Hindlimb muscle (tissue), 1 donor: ENCODE data around the gene SDR42E1. TPM values are rescaled to one million over a fixed set of nuclear protein-coding genes. Genes with fewer than 3 reads are reported as not detected.

Experiments used
- DNase-seq: peaks from one replicate; pipeline ENCODE4 v3.0.0-alpha.2; 2013
- polyA plus RNA-seq: library from polyadenylated mRNA; unstranded; fragments of 120-200 nt; gene quantifications from one replicate; pipeline ENCODE4 v1.2.1, GENCODE V29; 2013; ENCODE audit not compliant: insufficient read length

SDR42E1 gene
- 0.66 TPM for polyA plus RNA-seq

DNA sequence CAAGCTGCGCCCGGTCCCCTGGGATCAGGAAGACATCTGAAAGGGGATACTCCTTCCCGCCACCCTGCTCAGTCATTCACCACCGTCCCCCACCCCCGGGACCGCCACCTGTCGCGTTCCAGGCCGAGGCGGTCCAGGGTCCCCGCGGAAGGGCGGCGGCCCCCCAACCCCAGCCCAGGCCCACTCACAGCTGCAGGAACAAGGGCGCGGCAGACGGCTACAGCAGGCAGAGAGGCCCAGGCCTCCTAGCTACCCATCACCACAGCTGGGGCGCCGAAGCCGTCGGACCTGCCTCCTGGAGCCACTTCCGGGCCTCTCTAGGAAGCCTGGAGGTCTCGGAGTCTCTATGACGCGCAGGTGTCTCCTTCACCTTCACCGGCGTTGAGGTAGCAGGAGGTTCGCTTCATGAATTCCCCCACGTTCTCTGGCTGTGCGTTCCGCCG is at the start of gene SDR42E1:
SDR42E1 (minus strand) TSS at position 272 of the 443 bp plus-strand sequence. CDS start 10,612 bp downstream, outside the sequence.
- no peak for DNase-seq

DNA sequence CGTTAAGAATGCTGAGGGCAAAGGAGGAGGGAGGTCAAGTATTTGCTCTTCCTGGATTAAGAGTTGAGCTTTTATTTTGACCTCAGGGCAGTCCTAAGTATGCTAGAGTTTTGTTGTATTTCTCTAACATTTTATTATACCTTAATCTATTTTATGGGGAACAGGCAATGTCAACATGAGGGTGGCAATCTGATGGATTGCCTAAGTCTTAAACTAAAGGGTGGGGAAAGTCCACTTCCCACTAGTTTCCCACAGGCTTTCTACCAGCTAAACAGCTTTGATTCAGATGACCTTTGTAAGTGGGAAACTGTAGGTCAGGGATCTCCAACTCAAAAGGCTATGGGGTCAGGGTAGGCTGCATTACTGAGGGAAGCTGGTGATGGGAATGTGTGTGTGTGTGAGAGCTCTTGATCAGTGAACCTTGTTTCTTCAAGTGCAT is 48.7 kb upstream of the SDR42E1 start:
- DNase-seq: no peak

GRCh38 chr16:82059161-82059982 is 48.1 kb upstream of the SDR42E1 start:
- no peak for DNase-seq

DNA sequence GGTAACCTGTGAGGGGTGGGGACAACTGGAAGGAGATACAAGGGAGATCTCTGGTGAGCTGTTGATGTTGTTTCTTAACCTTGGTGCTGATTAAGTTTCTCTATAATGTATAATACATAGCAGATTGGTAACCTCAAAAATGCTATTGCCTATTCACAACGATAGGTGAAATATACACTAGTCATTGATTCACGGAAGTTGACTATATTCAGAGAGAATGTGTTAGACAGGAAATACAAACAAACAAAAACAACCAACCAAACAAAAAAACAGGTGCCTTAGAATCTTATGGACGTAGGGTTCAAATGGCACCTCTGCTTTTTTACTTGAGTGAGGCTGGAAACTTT is 45.3 kb upstream of the SDR42E1 start:
- DNase-seq: no peak

- no peak for DNase-seq
These were observed 44.7 kb upstream of the SDR42E1 start for GRCh38 chr16:82055728-82056549.

DNA sequence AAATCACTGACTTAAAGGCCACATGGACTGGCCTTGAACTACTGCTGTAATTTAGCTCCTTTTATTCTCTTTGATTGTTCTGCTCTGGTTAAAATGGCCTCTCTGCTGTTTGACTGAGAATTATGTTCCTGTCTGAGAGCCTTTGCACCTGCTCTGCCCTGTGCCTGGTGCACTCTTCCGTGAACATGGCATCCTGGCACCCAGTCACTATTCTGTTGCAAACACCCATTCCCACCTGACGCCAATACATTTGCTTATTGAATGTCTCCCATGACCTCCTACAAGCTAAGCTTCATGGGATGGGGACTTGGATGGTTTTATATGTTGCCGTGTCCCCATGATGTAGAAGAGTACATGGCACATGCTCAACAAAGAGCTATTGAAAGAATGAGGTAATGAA is 43.8 kb upstream of the SDR42E1 start:
- DNase-seq: no peak

DNA sequence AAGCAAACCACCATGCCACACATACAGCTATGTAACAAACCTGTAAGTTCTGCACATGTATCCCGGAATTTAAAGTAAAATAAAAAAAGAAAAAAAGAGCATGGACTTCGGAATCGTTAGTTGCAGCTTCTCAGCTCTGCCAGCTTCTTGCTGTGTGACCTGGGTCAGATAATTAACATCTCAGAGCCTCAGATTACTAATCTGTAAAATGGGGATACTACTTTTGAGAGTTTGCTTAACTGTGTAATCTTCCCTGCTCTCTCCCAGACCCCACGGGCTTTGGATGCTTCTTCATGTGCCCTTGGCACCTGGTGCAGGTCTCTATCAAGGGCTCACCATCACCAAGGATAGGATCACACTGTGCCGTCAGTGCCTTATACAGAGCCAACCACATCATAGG is 40.4 kb upstream of the SDR42E1 start:
- DNase-seq: no peak

GRCh38 chr16:82050909-82051357 is 39.7 kb upstream of the SDR42E1 start:
- no peak for DNase-seq

GRCh38 chr16:82050506-82050905 is 39.2 kb upstream of the SDR42E1 start:
- no peak for DNase-seq

DNA sequence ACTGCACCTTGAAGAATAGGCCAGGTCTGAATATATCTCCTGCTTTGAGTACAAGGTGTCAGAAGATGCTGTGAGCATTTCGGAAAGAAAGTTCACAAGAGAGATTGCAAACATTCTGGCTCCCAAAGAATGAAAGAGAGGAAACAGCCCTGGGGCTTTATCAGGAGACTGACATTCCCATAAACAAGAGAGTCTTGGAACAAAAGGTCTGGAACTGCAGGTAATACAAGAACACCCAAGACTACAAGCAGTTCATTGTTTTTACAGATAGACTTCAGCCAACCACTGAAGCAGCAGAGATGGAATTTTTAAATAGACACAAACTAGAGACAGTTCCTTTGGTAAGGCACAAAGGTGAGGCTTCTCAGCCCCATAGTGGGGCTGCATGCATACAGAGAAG is 38.2 kb upstream of the SDR42E1 start:
- DNase-seq: no peak

GRCh38 chr16:82047787-82048186 is 36.5 kb upstream of the SDR42E1 start:
- DNase-seq: no peak

DNA sequence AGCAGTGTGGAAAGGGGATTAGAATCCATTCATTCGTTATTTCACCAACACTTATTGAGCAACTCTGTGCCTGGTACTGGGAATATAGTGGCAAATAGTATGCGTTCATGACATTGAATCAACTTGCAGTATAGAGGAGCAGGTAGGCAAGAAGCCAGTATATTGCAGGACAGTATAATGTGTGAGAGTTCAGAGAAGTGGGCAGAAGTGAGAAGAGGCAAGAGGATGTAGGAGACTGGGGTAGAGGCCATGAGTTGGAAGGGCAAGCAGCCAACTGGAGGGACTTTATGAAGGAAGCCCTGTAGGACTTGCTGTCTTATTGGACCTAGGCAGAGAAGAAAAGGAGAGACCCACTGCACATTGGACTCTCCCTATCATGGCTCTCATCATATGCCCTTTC is 36.1 kb upstream of the SDR42E1 start:
- no peak for DNase-seq

- no peak for DNase-seq
These were observed 35.7 kb upstream of the SDR42E1 start for GRCh38 chr16:82046941-82047340.

DNA sequence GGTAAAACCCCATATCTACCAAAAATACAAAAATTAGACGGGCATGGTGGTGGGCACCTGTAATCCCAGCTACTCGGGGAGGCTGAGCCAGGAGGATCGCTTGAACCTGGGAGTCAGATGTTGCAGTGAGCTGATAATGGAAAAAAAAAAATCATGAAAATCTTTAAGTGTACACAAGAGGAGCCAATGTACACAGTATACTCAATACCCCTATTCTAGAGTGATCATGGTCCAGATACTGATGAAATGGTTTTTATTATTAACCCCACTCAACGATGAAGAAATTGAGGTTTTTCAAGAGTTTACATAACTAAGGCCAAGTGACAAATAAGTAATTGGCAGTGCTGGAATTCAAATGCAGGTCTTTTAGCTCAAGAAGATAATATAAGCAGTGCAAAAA is 35.3 kb upstream of the SDR42E1 start:
- no peak for DNase-seq

GRCh38 chr16:82045465-82045864 is 34.2 kb upstream of the SDR42E1 start:
- no peak for DNase-seq

DNA sequence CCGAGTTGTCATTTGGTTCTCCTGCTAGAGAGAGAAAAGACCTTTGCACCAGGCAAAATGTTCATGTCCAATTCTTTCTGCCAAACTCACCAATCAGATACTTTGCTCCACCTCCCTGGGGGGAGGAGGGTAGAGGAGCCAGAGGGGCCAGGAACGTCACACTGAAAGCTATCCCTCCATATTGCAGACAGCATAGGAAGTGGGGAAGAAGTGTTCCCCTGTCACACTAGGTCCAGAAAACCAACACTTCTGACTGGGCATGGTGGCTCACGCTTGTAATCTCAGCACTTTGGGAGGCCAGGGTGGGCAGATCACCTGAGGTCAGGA is 33.3 kb upstream of the SDR42E1 start:
- DNase-seq: no peak

DNA sequence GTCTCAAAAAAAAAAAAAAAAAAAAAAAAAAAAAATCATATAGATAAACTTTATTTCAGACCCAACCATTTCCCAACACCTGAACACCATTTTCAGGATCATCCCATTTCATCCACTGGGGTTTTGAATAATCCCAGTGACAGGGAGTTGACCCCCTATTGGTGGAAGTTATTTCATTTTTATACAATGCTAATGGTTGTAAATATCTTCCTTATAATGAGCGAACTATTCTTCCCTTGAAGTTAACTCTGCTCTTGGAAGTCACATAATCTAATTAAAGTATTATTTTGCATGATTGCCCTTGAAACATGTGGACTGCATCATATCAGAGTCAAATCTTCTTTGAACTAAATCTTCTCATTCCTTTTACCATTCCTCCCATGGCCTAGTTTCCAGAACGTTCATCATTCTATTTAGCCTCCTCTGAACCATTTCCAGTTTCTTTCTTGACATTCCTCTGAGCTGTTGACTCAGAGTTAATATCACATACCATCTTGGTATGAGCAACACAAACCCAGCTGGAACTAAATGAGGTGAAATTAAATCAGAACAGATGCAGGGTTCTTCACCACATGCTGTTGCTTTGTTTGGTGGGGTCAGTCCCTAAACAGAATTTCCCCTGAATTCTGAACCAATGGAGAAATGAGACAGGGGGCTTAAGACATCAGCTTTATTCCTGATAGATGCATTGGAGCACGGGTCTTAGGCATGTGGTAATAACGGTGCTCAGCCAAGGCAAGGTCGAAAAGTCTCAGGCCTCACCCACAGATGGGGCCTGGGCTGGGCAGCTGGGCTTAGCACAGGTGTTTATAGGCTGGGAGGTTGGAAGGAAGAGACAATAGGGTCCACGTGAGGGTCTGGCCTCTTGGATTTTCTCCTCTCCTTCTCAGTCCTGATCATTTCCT is 32.7 kb upstream of the SDR42E1 start:
- DNase-seq: no peak

GRCh38 chr16:82042846-82043245 is 31.6 kb upstream of the SDR42E1 start:
- DNase-seq: no peak

- no peak for DNase-seq
These were observed 30.9 kb upstream of the SDR42E1 start for GRCh38 chr16:82042144-82042543.

DNA sequence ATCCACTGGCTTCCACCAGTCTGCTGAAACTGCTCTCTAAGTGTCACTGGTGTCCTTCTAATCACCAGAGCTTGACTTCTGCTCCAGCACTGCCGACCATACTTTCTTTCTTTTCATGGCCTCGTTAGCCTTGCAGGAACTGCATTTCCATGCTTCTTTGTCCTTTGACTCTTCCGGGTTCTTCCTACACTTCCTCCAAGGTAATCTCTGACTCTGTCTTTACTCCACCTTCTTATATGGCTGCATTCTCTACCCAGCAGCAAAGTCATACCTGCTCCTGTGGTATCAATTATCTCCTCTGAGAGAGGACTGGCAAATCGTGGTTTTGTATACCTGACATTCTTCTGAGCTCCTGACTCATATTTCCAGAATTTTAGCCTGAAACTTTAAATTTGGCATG is 30.3 kb upstream of the SDR42E1 start:
- DNase-seq: no peak

GRCh38 chr16:82040296-82040695 is 29.0 kb upstream of the SDR42E1 start:
- DNase-seq: no peak

DNA sequence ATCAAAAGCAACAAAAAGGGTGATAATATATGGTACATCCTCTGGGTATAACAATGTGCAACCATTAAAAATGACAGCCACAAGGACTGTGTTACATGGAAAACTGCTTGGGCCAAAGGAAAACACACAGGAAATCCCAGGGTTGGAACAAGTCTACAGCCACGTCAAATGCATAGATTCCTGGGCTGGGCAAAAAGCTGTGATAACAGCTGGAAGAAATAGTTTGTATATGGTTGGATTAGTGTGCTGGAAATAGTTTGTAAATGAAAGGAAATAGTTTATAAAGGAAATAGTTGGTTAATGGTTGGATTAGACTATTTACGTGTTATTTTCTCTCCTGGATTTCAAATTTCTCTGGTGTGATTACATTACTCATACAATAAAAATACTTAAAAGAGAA is 26.4 kb upstream of the SDR42E1 start:
- no peak for DNase-seq

- no peak for DNase-seq
These were observed 26.0 kb upstream of the SDR42E1 start for GRCh38 chr16:82037251-82037650.
